Osteoblast (primary cell): Measurements from ENCODE around the gene VAMP7. TPM values are rescaled to one million over a fixed set of nuclear protein-coding genes. Genes with fewer than 3 reads are reported as not detected.
A peak's percentile ranks its signal among the peaks of the same experiment; 100 is the strongest.

Experiments used
- DNase-seq: peaks from one replicate; pipeline ENCODE4 v3.0.0; 2011; ENCODE audit warnings: low spot score, mixed read lengths; ENCODE audit not compliant: insufficient read length; ENCODE audit errors: missing footprints
- H2AFZ ChIP-seq: 2 replicates; pipeline ENCODE4 v1.6.0; 2011; ENCODE audit warnings: mild to moderate bottlenecking, low read length
- H3K27ac ChIP-seq: 2 replicates; pipeline ENCODE4 v1.5.1; 2011; ENCODE audit warnings: mild to moderate bottlenecking, low read depth, low read length, moderate library complexity
- H3K27me3 ChIP-seq: 2 replicates; pipeline ENCODE4 v1.6.0; 2012; ENCODE audit warnings: mild to moderate bottlenecking, control low read depth, inconsistent platforms, low read length, moderate library complexity; ENCODE audit not compliant: insufficient read depth
- H3K36me3 ChIP-seq: 2 replicates; pipeline ENCODE4 v1.5.1; 2011; ENCODE audit warnings: mild to moderate bottlenecking, low read length, control low read depth, moderate library complexity; ENCODE audit not compliant: insufficient read depth
- H3K4me1 ChIP-seq: 2 replicates; pipeline ENCODE4 v1.5.1; 2011; ENCODE audit warnings: mild to moderate bottlenecking, low read length, control low read depth, moderate library complexity; ENCODE audit not compliant: insufficient read depth
- H3K4me2 ChIP-seq: 2 replicates; pipeline ENCODE4 v1.6.0; 2011; ENCODE audit warnings: mild to moderate bottlenecking, low read length; ENCODE audit not compliant: insufficient read depth
- H3K4me3 ChIP-seq: fragments of 200-600 bp; sonication (generic); 3 replicates; pipeline ENCODE4 v1.5.1; 2012; ENCODE audit warnings: mild to moderate bottlenecking, low read length, inconsistent platforms; ENCODE audit not compliant: insufficient read depth
- H3K79me2 ChIP-seq: 2 replicates; pipeline ENCODE4 v1.6.0; 2012; ENCODE audit warnings: mild to moderate bottlenecking, low read length, control low read depth, inconsistent platforms; ENCODE audit not compliant: insufficient read depth
- H3K9me3 ChIP-seq: 2 replicates; pipeline ENCODE4 v1.5.1; 2011; ENCODE audit warnings: low read depth, low read length, control low read depth
- H4K20me1 ChIP-seq: 2 replicates; pipeline ENCODE4 v1.6.0; 2012; ENCODE audit warnings: mild to moderate bottlenecking, low read length, control low read depth; ENCODE audit not compliant: insufficient read depth
- total RNA-seq: library from RNA; depleted of rRNA; stranded (reverse); fragments of >200 nt; gene quantifications from 2 replicates; pipeline ENCODE4 v1.2.3, GENCODE V29; 2012
- TF ChIP-seq, protein P1 (sequence below): IDR thresholded peaks from 2 replicates; pipeline ENCODE4 v1.5.1; 2011; ENCODE audit warnings: mild to moderate bottlenecking, low read depth, low read length, moderate library complexity; ENCODE audit errors: extremely low read depth

Gene VAMP7
- total RNA-seq, 1 donor, result 49.9 TPM

DNA sequence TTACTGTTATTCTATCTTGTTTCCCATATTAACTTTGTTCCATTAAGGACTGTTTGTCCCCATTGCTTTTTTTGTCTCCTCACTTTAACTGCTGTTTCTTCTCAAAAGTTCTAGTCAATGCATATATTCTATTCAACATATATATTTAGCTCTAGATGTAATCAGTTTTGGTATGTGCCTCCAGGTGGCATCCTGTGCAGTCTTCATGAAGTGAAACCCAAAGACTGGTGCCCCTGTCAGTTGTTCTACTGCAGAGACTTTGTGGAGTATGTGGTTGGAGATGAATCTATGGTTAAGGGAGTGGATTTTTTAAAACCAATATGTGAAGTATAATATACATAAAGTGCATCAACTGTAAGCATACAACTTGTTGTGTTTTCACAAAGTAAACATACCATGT, 57.0 kb downstream of the VAMP7 start:
- Histone ChIP-seq H4K20me1 (no peaks in the 10 kb centered on the region), H3K36me3 (no peaks in the 10 kb centered on the region), H3K79me2 (no peaks in the 10 kb centered on the region), H3K4me2 (no peak overlapping the region), H3K4me3 (no peak overlapping the region), H3K27me3 (no peaks in the 10 kb centered on the region), H3K9me3 (no peaks in the 10 kb centered on the region), H3K4me1 (no peaks in the 10 kb centered on the region), H3K27ac (no peak overlapping the region), H2AFZ (no peak overlapping the region)
- no peak for DNase-seq
- TF ChIP-seq, protein P1, sequence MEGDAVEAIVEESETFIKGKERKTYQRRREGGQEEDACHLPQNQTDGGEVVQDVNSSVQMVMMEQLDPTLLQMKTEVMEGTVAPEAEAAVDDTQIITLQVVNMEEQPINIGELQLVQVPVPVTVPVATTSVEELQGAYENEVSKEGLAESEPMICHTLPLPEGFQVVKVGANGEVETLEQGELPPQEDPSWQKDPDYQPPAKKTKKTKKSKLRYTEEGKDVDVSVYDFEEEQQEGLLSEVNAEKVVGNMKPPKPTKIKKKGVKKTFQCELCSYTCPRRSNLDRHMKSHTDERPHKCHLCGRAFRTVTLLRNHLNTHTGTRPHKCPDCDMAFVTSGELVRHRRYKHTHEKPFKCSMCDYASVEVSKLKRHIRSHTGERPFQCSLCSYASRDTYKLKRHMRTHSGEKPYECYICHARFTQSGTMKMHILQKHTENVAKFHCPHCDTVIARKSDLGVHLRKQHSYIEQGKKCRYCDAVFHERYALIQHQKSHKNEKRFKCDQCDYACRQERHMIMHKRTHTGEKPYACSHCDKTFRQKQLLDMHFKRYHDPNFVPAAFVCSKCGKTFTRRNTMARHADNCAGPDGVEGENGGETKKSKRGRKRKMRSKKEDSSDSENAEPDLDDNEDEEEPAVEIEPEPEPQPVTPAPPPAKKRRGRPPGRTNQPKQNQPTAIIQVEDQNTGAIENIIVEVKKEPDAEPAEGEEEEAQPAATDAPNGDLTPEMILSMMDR, result no peak

DNA sequence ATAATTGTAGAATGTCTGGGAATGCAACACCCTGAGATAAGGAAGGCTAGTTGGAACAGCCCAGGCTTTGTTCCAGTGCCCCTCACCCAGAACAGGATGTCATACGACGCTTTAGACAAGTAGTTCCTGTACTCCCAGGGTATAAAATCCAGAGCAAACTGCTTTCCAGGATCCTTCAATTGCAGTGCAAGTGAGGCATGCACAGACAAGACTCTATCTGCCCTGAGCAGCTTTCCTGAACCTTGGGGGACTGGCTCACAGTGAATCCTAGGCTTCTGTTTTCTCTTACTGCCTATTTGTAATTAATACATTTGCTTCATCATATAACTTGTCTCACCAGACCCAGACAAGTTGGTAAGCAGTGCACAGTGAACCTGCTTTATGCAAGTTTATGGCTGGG, 68.0 kb downstream of the VAMP7 start:
- no peaks in the 10 kb centered on the region for H4K20me1 ChIP-seq
- no peak overlapping the region for H3K4me2 ChIP-seq
- TF ChIP-seq, protein P1, result no peak
- H3K79me2 ChIP-seq, result no peaks in the 10 kb centered on the region
- H3K36me3 ChIP-seq, result no peaks in the 10 kb centered on the region
- no peaks in the 10 kb centered on the region for H3K9me3 ChIP-seq
- H3K4me3 ChIP-seq, result no peak overlapping the region
- H3K27ac ChIP-seq, result no peak overlapping the region
- no peaks in the 10 kb centered on the region for H3K4me1 ChIP-seq
- H2AFZ ChIP-seq, result no peak overlapping the region
- no peak for DNase-seq
- no peaks in the 10 kb centered on the region for H3K27me3 ChIP-seq

DNA sequence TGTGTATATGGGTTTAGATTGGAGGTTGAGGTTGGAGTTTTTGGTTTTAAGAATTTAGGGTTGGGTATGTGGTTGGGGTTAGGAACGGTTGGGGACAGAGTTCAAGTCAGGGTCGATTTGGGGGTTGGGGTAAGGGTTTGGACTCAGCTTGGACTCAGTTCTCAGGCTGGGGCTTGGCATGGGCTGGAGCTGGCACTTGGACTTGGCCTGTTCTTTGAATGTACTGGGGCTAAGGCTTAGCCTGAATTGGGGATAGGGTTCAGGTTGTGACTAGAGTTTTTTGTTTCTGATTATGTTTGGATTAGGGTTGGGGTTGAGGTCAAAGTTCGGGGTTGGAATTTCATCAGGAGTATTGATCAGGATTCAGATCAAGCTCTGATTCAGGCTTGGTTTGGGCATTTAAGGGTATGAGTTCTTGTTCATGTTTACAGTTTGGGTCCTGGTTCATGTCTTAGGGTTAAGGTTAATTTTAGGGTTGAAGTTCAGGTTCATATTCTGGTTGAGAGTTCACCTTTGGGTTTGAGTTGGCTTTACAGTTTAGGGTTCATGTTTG, 70.2 kb downstream of the VAMP7 start:
- Histone ChIP-seq H3K36me3 (no peaks in the 10 kb centered on the region), H3K79me2 (no peaks in the 10 kb centered on the region), H3K27me3 (no peaks in the 10 kb centered on the region), H3K4me1 (no peaks in the 10 kb centered on the region), H3K4me3 (no peak overlapping the region), H4K20me1 (no peaks in the 10 kb centered on the region), H2AFZ (no peak overlapping the region), H3K4me2 (no peak overlapping the region), H3K9me3 (no peaks in the 10 kb centered on the region), H3K27ac (no peak overlapping the region)
- TF ChIP-seq, protein P1, result no peak
- DNase-seq, result peak; percentile 26

DNA sequence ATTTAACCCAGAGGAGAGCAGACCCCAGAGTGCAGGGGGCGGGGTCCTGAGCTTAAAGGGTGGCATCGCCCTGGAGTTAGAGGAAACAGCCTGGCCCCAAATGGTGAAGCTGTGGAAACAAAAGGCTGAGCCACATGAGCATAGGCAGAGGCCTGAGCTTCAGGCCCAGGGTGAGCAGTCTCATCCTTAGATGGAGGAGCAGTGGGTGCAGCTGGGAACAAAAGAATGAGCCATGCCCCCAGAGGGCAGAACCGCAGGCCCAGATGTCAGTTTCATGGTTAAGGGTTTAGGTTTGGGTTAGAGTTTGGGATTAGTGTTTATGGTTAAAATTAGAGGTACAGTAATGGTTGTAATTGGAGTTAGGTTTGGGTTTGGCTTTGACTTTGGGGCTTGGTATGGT, 71.9 kb downstream of the VAMP7 start:
- TF ChIP-seq, protein P1, result no peak
- DNase-seq, result peak; percentile 29
- H4K20me1 ChIP-seq, result no peaks in the 10 kb centered on the region

More for the DNA sequence above, 71.9 kb downstream of the VAMP7 start:
- Histone ChIP-seq H3K27me3 (no peaks in the 10 kb centered on the region), H3K9me3 (no peaks in the 10 kb centered on the region), H2AFZ (no peak overlapping the region), H3K4me1 (no peaks in the 10 kb centered on the region), H3K36me3 (no peaks in the 10 kb centered on the region), H3K4me2 (no peak overlapping the region), H3K27ac (no peak overlapping the region), H3K79me2 (no peaks in the 10 kb centered on the region), H3K4me3 (no peak overlapping the region)
